Measurements from ENCODE around the gene PHF21A.

GRCh38 chr11:46039990-46040389, 81.3 kb downstream of the PHF21A start:
- TF ChIP-seq CTCF (IDR thresholded peaks at IDR 0.05 in 4 of 5, conservative IDR thresholded peaks at IDR 0.05 in 1 of 5) (no peak), POLR2A (IDR thresholded peaks at IDR 0.05) (no peak)

Measured in gastrocnemius medialis (tissue), 4 donors.